Breast epithelium (tissue), 3 donors: ENCODE measurements around the gene MACROD2.

Source experiments
- POLR2A ChIP-seq: fragments of 450-650 bp; IDR thresholded peaks from one replicate; pipeline ENCODE4 v1.6.1; 2016; ENCODE audit warnings: antibody characterized with exemption, mild to moderate bottlenecking, moderate library complexity
- POLR2AphosphoS5 ChIP-seq, 3 donors: sonication (generic); formaldehyde crosslinking; IDR thresholded peaks; one replicate each; pipeline ENCODE4 v1.6.1; 2017; ENCODE audit warnings: antibody characterized with exemption in 3 of 3
- TF ChIP-seq, protein P1 (sequence below), 3 donors: fragments of 450-650 bp; IDR thresholded peaks; one replicate each; pipeline ENCODE4 v1.5.1; 2016 to 2017; ENCODE audit warnings: antibody characterized with exemption in 3 of 3, mild to moderate bottlenecking in 3 of 3, moderate library complexity in 3 of 3

DNA sequence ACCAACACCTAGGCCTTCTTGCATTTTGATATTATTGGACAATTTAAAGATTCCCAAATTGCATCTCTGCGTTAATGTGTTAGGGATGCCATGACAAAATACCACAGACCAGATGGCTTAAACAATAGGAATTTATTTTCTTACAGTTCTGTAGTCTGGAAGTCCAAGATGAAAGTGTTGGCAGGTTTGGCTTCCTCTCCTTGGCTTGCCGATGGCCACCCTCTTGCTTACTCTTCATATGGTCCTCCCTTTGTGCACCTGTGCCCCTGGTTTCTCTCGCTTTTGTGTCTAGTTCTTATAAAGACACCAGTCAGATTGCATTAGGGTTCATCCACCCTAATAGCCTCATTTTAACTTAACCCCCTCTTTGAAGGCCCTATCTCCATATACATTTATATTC is 1184.5 kb downstream of the MACROD2 start:
- no peak for TF ChIP-seq POLR2A
- TF ChIP-seq, protein P1, sequence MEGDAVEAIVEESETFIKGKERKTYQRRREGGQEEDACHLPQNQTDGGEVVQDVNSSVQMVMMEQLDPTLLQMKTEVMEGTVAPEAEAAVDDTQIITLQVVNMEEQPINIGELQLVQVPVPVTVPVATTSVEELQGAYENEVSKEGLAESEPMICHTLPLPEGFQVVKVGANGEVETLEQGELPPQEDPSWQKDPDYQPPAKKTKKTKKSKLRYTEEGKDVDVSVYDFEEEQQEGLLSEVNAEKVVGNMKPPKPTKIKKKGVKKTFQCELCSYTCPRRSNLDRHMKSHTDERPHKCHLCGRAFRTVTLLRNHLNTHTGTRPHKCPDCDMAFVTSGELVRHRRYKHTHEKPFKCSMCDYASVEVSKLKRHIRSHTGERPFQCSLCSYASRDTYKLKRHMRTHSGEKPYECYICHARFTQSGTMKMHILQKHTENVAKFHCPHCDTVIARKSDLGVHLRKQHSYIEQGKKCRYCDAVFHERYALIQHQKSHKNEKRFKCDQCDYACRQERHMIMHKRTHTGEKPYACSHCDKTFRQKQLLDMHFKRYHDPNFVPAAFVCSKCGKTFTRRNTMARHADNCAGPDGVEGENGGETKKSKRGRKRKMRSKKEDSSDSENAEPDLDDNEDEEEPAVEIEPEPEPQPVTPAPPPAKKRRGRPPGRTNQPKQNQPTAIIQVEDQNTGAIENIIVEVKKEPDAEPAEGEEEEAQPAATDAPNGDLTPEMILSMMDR (IDR thresholded peaks at IDR 0.05), result no peak
- no peak for TF ChIP-seq POLR2AphosphoS5 (IDR thresholded peaks at IDR 0.05)
